ENCODE data around the gene CTNNA3. TPM values are rescaled to one million over a fixed set of nuclear protein-coding genes. Genes with fewer than 3 reads are reported as not detected.

The CTNNA3 gene
- total and polyA plus RNA-seq, 2 of the 4 experiments (the other 2 are of a cell fraction) = 0.19 to 0.90 TPM

- Histone ChIP-seq H3K18ac (ENCODE audit: low read depth, low read length) (no peak overlapping the region), H3K27ac (ENCODE audit: insufficient read depth, low read length) (no peak overlapping the region)
Measured at GRCh38 chr10:66058594-66058993, 1637.4 kb downstream of the CTNNA3 start.

More at GRCh38 chr10:66058594-66058993, 1637.4 kb downstream of the CTNNA3 start:
- H2AK9ac ChIP-seq (replicated peaks; ENCODE audit: low read depth, low read length, poor library complexity) = no peak overlapping the region
- no peak overlapping the region for H3K23ac ChIP-seq (ENCODE audit: low read depth, low read length)
- intact Hi-C loops (cut with micrococcal nuclease) = loop anchor here (10.0 kb wide), 1 partner anchor 84 kb away; no protein-coding TSS in a partner anchor
- BruUV-seq (replicated peaks) = no TSS peak
- no peaks in the 10 kb centered on the region for H3K36me3 ChIP-seq (ENCODE audit: control insufficient read depth, insufficient read depth, low read length)
- in situ Hi-C loops (cut with MboI; ENCODE audit: low sequenced_read_pairs) = no loop called here
- ATAC-seq (ENCODE audit: low read depth) (no peak), DNase-seq (no peak)
- no peak overlapping the region for H3K56ac ChIP-seq (ENCODE audit: extremely low read depth, insufficient read depth, low read length)
- no peak overlapping the region for H2BK20ac ChIP-seq (ENCODE audit: low read depth, low read length)
- no peak overlapping the region for H3K4me2 ChIP-seq (ENCODE audit: low read depth, low read length)
- dilution Hi-C loops (cut with HindIII; ENCODE audit: low sequenced_read_pairs, unreplicated experiment) = no loop called here
- H3K9me3 ChIP-seq (ENCODE audit: control insufficient read depth, insufficient read depth, low read length) = no peaks in the 10 kb centered on the region
- no peak overlapping the region for H4K8ac ChIP-seq (ENCODE audit: low read depth in 2 of 2, low read length in 2 of 2)
- no peak overlapping the region for H4K5ac ChIP-seq (ENCODE audit: low read depth, low read length)
- H3K79me1 ChIP-seq (ENCODE audit: low read depth in 1 of 2, low read length in 2 of 2) = no peaks in the 10 kb centered on the region
- H2BK15ac ChIP-seq (ENCODE audit: low read depth, low read length) = no peak overlapping the region
- no peak overlapping the region for H3K4ac ChIP-seq (ENCODE audit: low read depth, low read length)
- no peak overlapping the region for H3K14ac ChIP-seq (replicated peaks; ENCODE audit: low read depth, low read length)
- H3K27me3 ChIP-seq (ENCODE audit: control insufficient read depth, insufficient read depth, low read length) = no peaks in the 10 kb centered on the region
- no peaks in the 10 kb centered on the region for H4K20me1 ChIP-seq (ENCODE audit: insufficient read depth, low read length)
- no peak overlapping the region for H2BK120ac ChIP-seq (ENCODE audit: low read depth, low read length)
- no peak overlapping the region for H3K4me3 ChIP-seq (ENCODE audit: insufficient read depth, low read depth, low read length)
- ChIA-PET CTCF (no interaction called here), POLR2A (ENCODE audit: unreplicated experiment) (no interaction called here)
- no peak overlapping the region for H3K9ac ChIP-seq (ENCODE audit: low read depth, low read length)
- H3K9me1 ChIP-seq (ENCODE audit: insufficient read depth, low read length) = no peaks in the 10 kb centered on the region
- no peak overlapping the region for H4K91ac ChIP-seq (ENCODE audit: insufficient read depth, low read depth, low read length)
- H2BK5ac ChIP-seq (ENCODE audit: low read depth, low read length, poor library complexity, severe bottlenecking) = no peak overlapping the region
- no peak overlapping the region for H2AFZ ChIP-seq (replicated peaks; ENCODE audit: low read length, poor library complexity)
- no peaks in the 10 kb centered on the region for H3K4me1 ChIP-seq (ENCODE audit: control insufficient read depth, insufficient read depth, low read length)
- no peak for TF ChIP-seq USF2 (IDR thresholded peaks at IDR 0.05; ENCODE audit: low read depth, low read length)
- no peak for TF ChIP-seq SMC3 (IDR thresholded peaks at IDR 0.05; ENCODE audit: low read depth, low read length)
- TF ChIP-seq RAD21 (IDR thresholded peaks at IDR 0.05; ENCODE audit: low read length) = no peak
- no peak for TF ChIP-seq CEBPB (IDR thresholded peaks at IDR 0.05; ENCODE audit: low read depth, low read length)
- TF ChIP-seq CHD1 (IDR thresholded peaks at IDR 0.05; ENCODE audit: low read depth, low read length) = no peak
- no peak for TF ChIP-seq RFX5 (IDR thresholded peaks at IDR 0.05; ENCODE audit: low read depth, low read length)
- TF ChIP-seq NFE2L2 (IDR thresholded peaks at IDR 0.05; ENCODE audit: low read depth, low read length) = no peak
- TF ChIP-seq MAFK (IDR thresholded peaks at IDR 0.05; ENCODE audit: low read depth, low read length) = no peak
- no peak for TF ChIP-seq BHLHE40 (IDR thresholded peaks at IDR 0.05; ENCODE audit: low read depth, low read length)
- TF ChIP-seq CTCF (conservative IDR thresholded peaks at IDR 0.05; ENCODE audit: low read depth, low read length) = no peak
- no peak overlapping the region for H2AK5ac ChIP-seq (ENCODE audit: low read depth, low read length)
